PC-3 (cell line): Measurements from ENCODE around the gene MEDAG. TPM values are rescaled to one million over a fixed set of nuclear protein-coding genes. Genes with fewer than 3 reads are reported as not detected.
A peak's percentile ranks its signal among the peaks of the same experiment; 100 is the strongest.

Experiments
- ATAC-seq: fragments of 200-7000 bp; cut with Tn5 transposase; 2 replicates; pipeline ENCODE4 v1.9.1; 2020; ENCODE audit warnings: mild to moderate bottlenecking, moderate library complexity
- BruUV-seq: library from RNA; stranded (reverse); fragments of 400-500 nt; replicated peaks from 2 replicates; lab custom pipeline; 2021; lab: Mats Ljungman, UMichigan
- CTCF ChIA-PET: fragments of 300-600 bp; sonication (Branson Sonifier 250); formaldehyde crosslinking; loops from one replicate; lab custom pipeline; 2022; ENCODE audit warnings: antibody characterized with exemption; lab: Charles Lee
- POLR2A ChIA-PET: fragments of 300-600 bp; sonication (Branson Sonifier 250); formaldehyde crosslinking; loops from one replicate; lab custom pipeline; 2022; ENCODE audit warnings: antibody characterized with exemption; ENCODE audit not compliant: unreplicated experiment; lab: Charles Lee
- DNase-seq: peaks from one replicate; pipeline ENCODE4 v3.0.0-alpha.2; 2015
- H2AFZ ChIP-seq: fragments of 300-600 bp; sonication (generic); 2 replicates; pipeline ENCODE4 v1.6.0; 2016; ENCODE audit warnings: antibody characterized with exemption, low read length
- H3F3A ChIP-seq: fragments of 300-600 bp; sonication (generic); one replicate; pipeline ENCODE4 v1.6.0; 2017; ENCODE audit warnings: antibody characterized with exemption, low read length, control low read depth, mild to moderate bottlenecking; ENCODE audit not compliant: unreplicated experiment
- H3K27ac ChIP-seq: fragments of 300-600 bp; sonication (generic); 2 replicates; pipeline ENCODE4 v1.5.1; 2016; ENCODE audit warnings: mild to moderate bottlenecking, low read length
- H3K27me3 ChIP-seq: fragments of 300-600 bp; sonication (generic); 2 replicates; pipeline ENCODE4 v1.6.1; 2016; ENCODE audit warnings: low read length, mixed read lengths
- H3K36me3 ChIP-seq: fragments of 300-600 bp; sonication (generic); 2 replicates; pipeline ENCODE4 v1.6.1; 2016; ENCODE audit warnings: low read depth, mixed run types, low read length, mixed read lengths
- H3K4me1 ChIP-seq: fragments of 300-600 bp; sonication (generic); 2 replicates; pipeline ENCODE4 v1.5.1; 2016; ENCODE audit warnings: low read length; ENCODE audit not compliant: insufficient read depth
- H3K4me2 ChIP-seq: fragments of 300-600 bp; sonication (generic); 2 replicates; pipeline ENCODE4 v1.6.0; 2016; ENCODE audit warnings: low read length
- H3K4me3 ChIP-seq: fragments of 300-600 bp; sonication (generic); 2 replicates; pipeline ENCODE4 v1.5.1; 2016; ENCODE audit warnings: mild to moderate bottlenecking, low read length, mixed read lengths
- H3K79me2 ChIP-seq: fragments of 300-600 bp; sonication (generic); 2 replicates; pipeline ENCODE4 v1.6.1; 2017; ENCODE audit warnings: low read length, mixed read lengths
- H3K9ac ChIP-seq: fragments of 300-600 bp; sonication (generic); 2 replicates; pipeline ENCODE4 v1.6.0; 2016; ENCODE audit warnings: mild to moderate bottlenecking, low read length
- H3K9me2 ChIP-seq: fragments of 300-600 bp; sonication (generic); replicated peaks from 2 replicates; pipeline ENCODE4 v1.6.1; 2016; ENCODE audit warnings: mixed run types, low read length, mixed read lengths
- H3K9me3 ChIP-seq: fragments of 300-600 bp; sonication (generic); 2 replicates; pipeline ENCODE4 v1.6.1; 2016; ENCODE audit warnings: low read length, mixed read lengths
- H4K20me1 ChIP-seq: fragments of 300-600 bp; sonication (generic); 2 replicates; pipeline ENCODE4 v1.6.1; 2016; ENCODE audit warnings: low read length, mixed read lengths
- EZH2 ChIP-seq: fragments of 300-600 bp; sonication (generic); IDR thresholded peaks from one replicate; pipeline ENCODE4 v1.6.1; 2017; ENCODE audit warnings: antibody characterized with exemption, mild to moderate bottlenecking, low read length; ENCODE audit not compliant: unreplicated experiment
- EZH2phosphoT487 ChIP-seq: fragments of 300-600 bp; sonication (generic); IDR thresholded peaks from 2 replicates; pipeline ENCODE4 v1.6.1; 2018; ENCODE audit warnings: mild to moderate bottlenecking, antibody characterized with exemption, low read length, borderline replicate concordance
- intact Hi-C: fragments of 100-400 bp; cut with micrococcal nuclease; formaldehyde crosslinking; loops from 2 replicates; pipeline ENCODE4 v1.9.0; 2023
- total RNA-seq: library from RNA; depleted of rRNA; stranded (reverse); fragments of >200 nt; gene quantifications from 2 replicates; pipeline ENCODE4 v1.2.3, GENCODE V29; 2014
- TF ChIP-seq, protein P1 (sequence below): fragments of 300-600 bp; sonication (generic); conservative IDR thresholded peaks from 2 replicates; pipeline ENCODE4 v1.5.1; 2017; ENCODE audit warnings: antibody characterized with exemption, low read depth, mild to moderate bottlenecking, low read length

Gene MEDAG
- total RNA-seq, 1 experiment from 2014 or later: not detected

DNA sequence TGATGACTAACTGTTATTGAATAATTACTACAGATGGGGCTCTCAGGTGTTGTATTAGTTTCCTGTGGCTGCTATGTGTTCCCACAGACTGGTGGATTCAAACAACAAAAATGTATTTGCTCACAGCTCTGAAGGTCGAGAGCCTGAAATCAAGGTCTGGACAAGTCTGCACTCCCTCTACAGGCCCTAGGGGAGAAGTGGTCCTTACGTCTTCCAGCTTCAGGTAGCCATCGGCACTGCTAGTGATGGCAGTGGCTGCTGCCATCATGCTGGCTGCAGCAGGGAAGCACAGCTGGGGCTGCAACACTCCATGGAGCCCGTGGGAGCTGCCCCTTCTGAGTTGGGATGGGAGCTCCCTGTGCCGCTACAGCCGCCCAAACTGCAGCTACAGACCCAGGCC is 28.3 kb downstream of the MEDAG start:
- no peak for DNase-seq
- ATAC-seq: no peak
- H3K4me1 ChIP-seq: no peaks in the 10 kb centered on the region
- no peak overlapping the region for H3K4me3 ChIP-seq
- no TSS peak for BruUV-seq
- H3K27me3 ChIP-seq: peaks cover 66% of the 10 kb centered on the region
- H3F3A ChIP-seq: no peaks in the 10 kb centered on the region
- intact Hi-C loops: no loop called here
- H3K9ac ChIP-seq: no peak overlapping the region
- POLR2A ChIA-PET: no interaction called here
- CTCF ChIA-PET: no interaction called here
- H3K9me2 ChIP-seq: no peaks in the 10 kb centered on the region
- H4K20me1 ChIP-seq: no peaks in the 10 kb centered on the region
- TF ChIP-seq EZH2 (no peak), EZH2phosphoT487 (no peak)
- TF ChIP-seq, protein P1, sequence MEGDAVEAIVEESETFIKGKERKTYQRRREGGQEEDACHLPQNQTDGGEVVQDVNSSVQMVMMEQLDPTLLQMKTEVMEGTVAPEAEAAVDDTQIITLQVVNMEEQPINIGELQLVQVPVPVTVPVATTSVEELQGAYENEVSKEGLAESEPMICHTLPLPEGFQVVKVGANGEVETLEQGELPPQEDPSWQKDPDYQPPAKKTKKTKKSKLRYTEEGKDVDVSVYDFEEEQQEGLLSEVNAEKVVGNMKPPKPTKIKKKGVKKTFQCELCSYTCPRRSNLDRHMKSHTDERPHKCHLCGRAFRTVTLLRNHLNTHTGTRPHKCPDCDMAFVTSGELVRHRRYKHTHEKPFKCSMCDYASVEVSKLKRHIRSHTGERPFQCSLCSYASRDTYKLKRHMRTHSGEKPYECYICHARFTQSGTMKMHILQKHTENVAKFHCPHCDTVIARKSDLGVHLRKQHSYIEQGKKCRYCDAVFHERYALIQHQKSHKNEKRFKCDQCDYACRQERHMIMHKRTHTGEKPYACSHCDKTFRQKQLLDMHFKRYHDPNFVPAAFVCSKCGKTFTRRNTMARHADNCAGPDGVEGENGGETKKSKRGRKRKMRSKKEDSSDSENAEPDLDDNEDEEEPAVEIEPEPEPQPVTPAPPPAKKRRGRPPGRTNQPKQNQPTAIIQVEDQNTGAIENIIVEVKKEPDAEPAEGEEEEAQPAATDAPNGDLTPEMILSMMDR: peak; percentile 28; the same call in 1 of the 2 replicates
- H3K4me2 ChIP-seq: no peak overlapping the region
- H3K9me3 ChIP-seq: no peaks in the 10 kb centered on the region
- no peaks in the 10 kb centered on the region for H3K79me2 ChIP-seq
- no peaks in the 10 kb centered on the region for H3K36me3 ChIP-seq
- H2AFZ ChIP-seq: no peak overlapping the region
- no peak overlapping the region for H3K27ac ChIP-seq

GRCh38 chr13:30934803-30935202 is 28.7 kb downstream of the MEDAG start:
- no TSS peak for BruUV-seq
- Histone ChIP-seq H2AFZ (no peak overlapping the region), H3F3A (no peaks in the 10 kb centered on the region), H3K4me2 (no peak overlapping the region), H3K9me2 (no peaks in the 10 kb centered on the region), H3K9ac (no peak overlapping the region), H4K20me1 (no peaks in the 10 kb centered on the region), H3K4me1 (no peaks in the 10 kb centered on the region), H3K4me3 (no peak overlapping the region), H3K79me2 (no peaks in the 10 kb centered on the region), H3K9me3 (no peaks in the 10 kb centered on the region), H3K27me3 (peaks cover 66% of the 10 kb centered on the region), H3K27ac (no peak overlapping the region), H3K36me3 (no peaks in the 10 kb centered on the region)
- intact Hi-C loops: no loop called here
- DNase-seq (no peak), ATAC-seq (no peak)
- POLR2A ChIA-PET: no interaction called here
- TF ChIP-seq EZH2phosphoT487 (no peak), EZH2 (no peak)
- TF ChIP-seq, protein P1: no peak
- CTCF ChIA-PET: no interaction called here

GRCh38 chr13:30936971-30937370 is 30.9 kb downstream of the MEDAG start:
- no peaks in the 10 kb centered on the region for H3K4me1 ChIP-seq
- ATAC-seq (no peak), DNase-seq (no peak)
- no peak overlapping the region for H3K9ac ChIP-seq
- H3K79me2 ChIP-seq: no peaks in the 10 kb centered on the region
- intact Hi-C loops: no loop called here
- POLR2A ChIA-PET: no interaction called here
- H3K27me3 ChIP-seq: peaks cover 48% of the 10 kb centered on the region
- H3K27ac ChIP-seq: no peak overlapping the region
- no peak overlapping the region for H3K4me3 ChIP-seq
- no TSS peak for BruUV-seq
- no peaks in the 10 kb centered on the region for H3K9me3 ChIP-seq
- H3K4me2 ChIP-seq: no peak overlapping the region
- TF ChIP-seq, protein P1: no peak
- TF ChIP-seq EZH2 (no peak), EZH2phosphoT487 (no peak)
- CTCF ChIA-PET: no interaction called here
- H2AFZ ChIP-seq: no peak overlapping the region
- H3F3A ChIP-seq: no peaks in the 10 kb centered on the region
- H3K36me3 ChIP-seq: no peaks in the 10 kb centered on the region
- no peaks in the 10 kb centered on the region for H4K20me1 ChIP-seq
- no peaks in the 10 kb centered on the region for H3K9me2 ChIP-seq
